GM12878 (cell line): ENCODE measurements around the gene SDC1. TPM values are rescaled to one million over a fixed set of nuclear protein-coding genes. Genes with fewer than 3 reads are reported as not detected.

Experiments
- IKZF2 ChIP-seq, 2 experiments: fragments of 450-650 bp; IDR thresholded peaks; 2 replicates each; pipeline ENCODE4 v1.6.1; 2017; ENCODE audit warnings: mild to moderate bottlenecking in 2 of 2, moderate library complexity in 2 of 2
- MLLT1 ChIP-seq: fragments of 450-650 bp; IDR thresholded peaks from 2 replicates; pipeline ENCODE4 v1.6.1; 2016; ENCODE audit warnings: mild to moderate bottlenecking
- NKRF ChIP-seq: fragments of 450-650 bp; conservative IDR thresholded peaks from 2 replicates; pipeline ENCODE4 v1.6.1; 2017; ENCODE audit warnings: mild to moderate bottlenecking, moderate library complexity
- RELA ChIP-seq: fragments of 450-650 bp; IDR thresholded peaks from 2 replicates; pipeline ENCODE4 v1.8.0; 2014; ENCODE audit warnings: borderline replicate concordance; ENCODE audit not compliant: partially characterized antibody
- SKIL ChIP-seq: fragments of 450-650 bp; IDR thresholded peaks from 2 replicates; pipeline ENCODE4 v1.6.1; 2017; ENCODE audit warnings: mild to moderate bottlenecking, low read depth, inconsistent platforms; ENCODE audit not compliant: poor library complexity, severe bottlenecking
- polyA plus RNA-seq, 11 experiments: library from polyadenylated mRNA; depleted of rRNA in 4 of 11; unstranded in 6 of 11; stranded (reverse) in 5 of 11; fragments of >200 nt; fragmentation: Nextera tagmentation in 4 of 11; fragmentation: Illumina TruSeq in 1 of 11; extraction: Ambion mirVana in 4 of 11; extraction: Trizol in 1 of 11; gene quantifications; 1 replicate in 1 of 11; 2 replicates in 10 of 11; pipeline versions ENCODE4 v1.2.1 to v1.2.3, GENCODE V29; 2011 to 2016; ENCODE audit warnings: inconsistent platforms in 2 of 11, missing spikeins in 2 of 11, low read depth in 1 of 11
- total RNA-seq, 4 experiments: library from RNA; depleted of rRNA in 3 of 4; stranded (reverse); fragments of >200 nt in 3 of 4; fragmentation: Illumina TruSeq in 1 of 4; extraction: Trizol in 1 of 4; gene quantifications; 2 replicates each; pipeline versions ENCODE4 v1.2.1 to v1.2.3, GENCODE V29; 2013 to 2021

Gene SDC1
- total and polyA plus RNA-seq, 10 of the 15 experiments (the other 5 are each of a cell fraction or from before 2014, with no cell fraction given), result 0.85 to 36.8 (median 23.7) TPM

GRCh38 chr2:20226152-20226545 is 1.2 kb upstream of the SDC1 start (continued):
- TF ChIP-seq SKIL (no peak), RELA (no peak), IKZF2 (IDR thresholded peaks at IDR 0.05) (no peak), NKRF (no peak), MLLT1 (no peak)
